ENCODE results near the gene CBR4. TPM values are rescaled to one million over a fixed set of nuclear protein-coding genes. Genes with fewer than 3 reads are reported as not detected.

Gene CBR4
- total RNA-seq, 2 donors from 2014 or later, result 11.6 to 13.1 TPM

DNA sequence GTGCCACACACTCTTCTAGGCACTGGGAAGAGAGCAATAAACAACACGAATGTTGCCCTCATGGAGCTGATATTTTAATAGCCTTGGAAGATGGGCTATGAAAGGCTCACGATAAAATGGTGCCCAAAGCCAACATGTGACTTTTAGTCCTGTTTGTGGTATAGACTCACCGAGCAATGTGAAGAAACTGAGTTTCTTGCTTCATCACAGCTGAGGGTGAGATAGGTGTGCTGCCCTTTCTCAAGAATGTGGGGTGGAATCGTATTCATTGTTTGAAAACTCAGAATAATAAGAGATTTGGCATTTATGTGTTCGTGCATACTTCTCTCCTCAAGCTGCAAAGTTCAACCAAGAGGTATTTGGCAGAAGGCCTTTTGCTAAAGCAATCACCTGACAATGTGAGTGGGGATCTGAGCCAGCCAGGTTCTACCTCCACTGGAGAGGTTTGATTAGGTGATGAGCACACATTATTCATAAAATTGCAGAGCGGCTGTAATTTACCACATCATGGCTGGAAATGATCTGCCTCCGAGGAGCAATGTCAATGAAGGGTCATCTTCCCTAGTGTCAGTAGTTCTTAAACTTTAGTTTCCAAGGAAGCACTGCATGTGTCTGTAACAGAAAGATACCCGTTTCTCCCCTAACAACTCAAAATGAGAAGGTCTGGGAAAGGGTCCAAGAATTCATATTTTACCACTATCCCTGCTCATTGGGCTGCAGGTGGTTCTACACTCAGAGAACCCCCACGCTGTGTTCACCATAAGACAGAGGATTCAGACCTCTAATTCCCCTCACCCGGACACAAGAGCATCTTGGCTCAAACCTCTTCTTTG, 41.9 kb upstream of the CBR4 start:
- Histone ChIP-seq H3K27me3 (replicated peaks; ENCODE audit: insufficient read depth) (no peaks in the 10 kb centered on the region), H3K4me1 (ENCODE audit: control insufficient read depth in 1 of 2, low read depth in 2 of 2) (peaks cover 0 to 13% of the 10 kb centered on the region in 2 donors), H3K4me3 (no peak overlapping the region), H3K27ac (no peak overlapping the region), H3K36me3 (no peaks in the 10 kb centered on the region), H3K9me3 (no peaks in the 10 kb centered on the region)
- TF ChIP-seq, protein P1, sequence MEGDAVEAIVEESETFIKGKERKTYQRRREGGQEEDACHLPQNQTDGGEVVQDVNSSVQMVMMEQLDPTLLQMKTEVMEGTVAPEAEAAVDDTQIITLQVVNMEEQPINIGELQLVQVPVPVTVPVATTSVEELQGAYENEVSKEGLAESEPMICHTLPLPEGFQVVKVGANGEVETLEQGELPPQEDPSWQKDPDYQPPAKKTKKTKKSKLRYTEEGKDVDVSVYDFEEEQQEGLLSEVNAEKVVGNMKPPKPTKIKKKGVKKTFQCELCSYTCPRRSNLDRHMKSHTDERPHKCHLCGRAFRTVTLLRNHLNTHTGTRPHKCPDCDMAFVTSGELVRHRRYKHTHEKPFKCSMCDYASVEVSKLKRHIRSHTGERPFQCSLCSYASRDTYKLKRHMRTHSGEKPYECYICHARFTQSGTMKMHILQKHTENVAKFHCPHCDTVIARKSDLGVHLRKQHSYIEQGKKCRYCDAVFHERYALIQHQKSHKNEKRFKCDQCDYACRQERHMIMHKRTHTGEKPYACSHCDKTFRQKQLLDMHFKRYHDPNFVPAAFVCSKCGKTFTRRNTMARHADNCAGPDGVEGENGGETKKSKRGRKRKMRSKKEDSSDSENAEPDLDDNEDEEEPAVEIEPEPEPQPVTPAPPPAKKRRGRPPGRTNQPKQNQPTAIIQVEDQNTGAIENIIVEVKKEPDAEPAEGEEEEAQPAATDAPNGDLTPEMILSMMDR (IDR thresholded peaks at IDR 0.05), result no peak
- DNase-seq (ENCODE audit: low spot score) (no peak), ATAC-seq (ENCODE audit: insufficient number of reproducible peaks, low FRiP score, low read depth) (no peak)

DNA sequence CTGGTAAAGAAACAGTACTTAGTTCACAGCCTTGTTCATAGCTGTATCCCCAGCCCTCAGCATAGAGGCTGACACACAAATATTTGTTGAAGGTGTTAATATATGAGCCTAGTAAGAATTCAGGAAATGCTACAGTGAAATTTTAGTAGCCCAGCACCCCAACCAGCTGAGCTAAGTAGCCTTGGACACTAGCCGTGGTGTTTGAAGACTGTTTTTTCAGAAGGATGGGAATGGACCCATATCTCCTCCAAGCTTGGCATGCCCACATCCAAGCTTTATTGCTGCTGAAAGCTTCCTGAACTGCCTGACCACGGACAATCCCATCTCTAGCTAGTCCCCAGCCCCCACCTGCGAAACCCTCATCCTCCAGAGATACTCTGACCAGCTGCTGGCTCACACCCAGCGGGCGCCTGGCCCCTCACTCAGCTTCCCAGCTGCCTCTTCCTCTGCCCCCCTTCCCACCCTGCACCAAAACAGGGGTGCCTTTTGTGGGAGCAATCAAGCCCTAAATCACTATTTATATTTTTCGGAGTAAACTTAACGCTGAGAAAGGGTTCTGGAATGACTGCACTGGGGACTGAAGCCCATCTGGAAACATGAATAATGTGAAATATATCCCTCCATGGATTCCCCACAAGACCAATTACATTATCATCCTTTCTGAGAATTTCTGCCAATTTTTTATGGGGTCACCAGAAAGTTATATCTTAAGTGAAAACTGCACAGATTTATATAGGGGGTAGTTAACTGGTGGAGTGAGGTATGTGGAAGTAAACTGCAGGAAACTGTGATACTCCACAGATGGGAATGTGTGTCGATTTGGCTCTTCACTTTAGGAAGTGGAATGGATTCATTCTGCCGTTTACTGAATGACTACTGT, 41.1 kb upstream of the CBR4 start:
- TF ChIP-seq, protein P1 (IDR thresholded peaks at IDR 0.05), result no peak
- H3K27me3 ChIP-seq (replicated peaks; ENCODE audit: insufficient read depth), result no peaks in the 10 kb centered on the region
- ATAC-seq (ENCODE audit: insufficient number of reproducible peaks, low FRiP score, low read depth), result no peak
- H3K4me3 ChIP-seq, result no peak overlapping the region
- no peak overlapping the region for H3K27ac ChIP-seq
- H3K9me3 ChIP-seq, result no peaks in the 10 kb centered on the region
- H3K36me3 ChIP-seq, result no peaks in the 10 kb centered on the region
- H3K4me1 ChIP-seq (ENCODE audit: control insufficient read depth in 1 of 2, low read depth in 2 of 2), result peaks cover 0 to 13% of the 10 kb centered on the region in 2 donors
- no peak for DNase-seq (ENCODE audit: low spot score)

DNA sequence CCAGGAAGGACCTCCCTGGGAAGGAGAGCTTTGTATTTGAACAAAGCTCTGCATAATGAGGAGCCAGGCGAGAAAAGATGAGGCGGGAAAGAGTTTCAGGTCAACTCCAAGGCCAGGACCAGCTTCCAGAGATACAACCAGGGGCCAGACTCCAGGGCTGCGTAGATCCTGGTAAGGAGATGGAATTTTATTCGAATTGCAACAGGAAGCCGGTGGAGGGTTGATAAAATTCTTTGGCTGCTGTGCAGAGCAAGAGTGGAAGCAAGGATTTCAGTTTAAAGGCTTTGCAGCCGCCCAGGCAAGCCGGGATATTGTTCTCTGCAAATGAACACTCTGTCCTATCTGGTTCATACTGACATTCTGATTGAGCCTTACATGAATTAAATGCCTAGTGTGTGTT, 40.2 kb upstream of the CBR4 start:
- DNase-seq (ENCODE audit: low spot score), result no peak

DNA sequence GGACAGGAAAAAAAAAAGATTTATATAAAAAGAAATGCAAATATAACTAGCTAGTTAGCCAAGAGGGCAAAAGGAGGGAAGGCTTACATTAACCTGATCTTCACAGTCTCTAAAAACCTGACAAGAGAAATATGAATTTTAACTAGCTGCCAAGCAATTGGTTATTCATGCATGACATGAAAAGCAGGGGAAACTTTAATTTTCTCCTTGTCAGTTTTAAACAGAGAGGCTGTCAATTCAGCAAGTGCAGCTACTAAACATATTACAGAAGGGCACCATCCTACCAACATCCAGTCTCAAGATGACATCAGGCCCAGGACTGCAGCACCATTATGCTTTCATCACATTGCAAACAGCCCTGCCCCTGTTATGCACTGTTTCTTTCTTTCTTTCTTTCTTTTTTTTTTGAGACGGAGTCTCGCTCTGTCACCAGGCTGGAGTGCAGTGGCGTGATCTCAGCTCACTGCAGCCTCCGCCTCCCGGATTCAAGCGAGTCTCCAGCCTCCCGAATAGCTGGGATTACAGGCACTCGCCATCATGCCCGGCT, 38.9 kb upstream of the CBR4 start:
- no peak overlapping the region for H3K4me3 ChIP-seq
- no peaks in the 10 kb centered on the region for H3K36me3 ChIP-seq
- H3K27me3 ChIP-seq (replicated peaks; ENCODE audit: insufficient read depth), result no peaks in the 10 kb centered on the region
- H3K27ac ChIP-seq, result no peak overlapping the region
- ATAC-seq (ENCODE audit: insufficient number of reproducible peaks, low FRiP score, low read depth), result no peak
- H3K9me3 ChIP-seq, result no peaks in the 10 kb centered on the region
- TF ChIP-seq, protein P1 (IDR thresholded peaks at IDR 0.05), result no peak
- DNase-seq (ENCODE audit: low spot score), result no peak
- peaks cover 0 to 13% of the 10 kb centered on the region in 2 donors for H3K4me1 ChIP-seq (ENCODE audit: control insufficient read depth in 1 of 2, low read depth in 2 of 2)

More for the DNA sequence above, 40.2 kb upstream of the CBR4 start:
- Histone ChIP-seq H3K4me3 (no peak overlapping the region), H3K27me3 (replicated peaks; ENCODE audit: insufficient read depth) (no peaks in the 10 kb centered on the region), H3K4me1 (ENCODE audit: control insufficient read depth in 1 of 2, low read depth in 2 of 2) (peaks cover 0 to 13% of the 10 kb centered on the region in 2 donors), H3K27ac (no peak overlapping the region), H3K9me3 (no peaks in the 10 kb centered on the region), H3K36me3 (no peaks in the 10 kb centered on the region)
- TF ChIP-seq, protein P1 (IDR thresholded peaks at IDR 0.05), result no peak
- peak; percentile 52 for ATAC-seq (ENCODE audit: insufficient number of reproducible peaks, low FRiP score, low read depth)

DNA sequence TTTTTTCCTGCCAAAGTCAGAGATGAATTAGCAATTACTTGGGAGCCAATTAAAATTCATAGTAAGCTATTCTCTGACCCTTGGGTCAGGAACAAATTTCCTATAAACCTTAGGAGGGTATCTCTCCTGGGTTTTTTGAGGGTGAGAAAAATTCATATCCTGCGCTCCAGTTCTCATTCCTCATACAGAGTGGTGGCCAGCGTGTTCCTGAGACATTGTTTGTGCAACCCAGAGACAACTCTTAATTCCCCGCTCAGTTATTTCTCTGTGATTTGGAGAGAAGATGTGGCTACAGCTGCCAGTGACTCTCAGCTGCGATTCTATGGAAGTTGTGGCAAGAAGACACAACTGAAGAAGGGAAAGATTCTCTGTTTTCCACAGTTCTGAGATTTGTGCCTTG, 37.9 kb upstream of the CBR4 start:
- H3K27ac ChIP-seq, result no peak overlapping the region
- no peak overlapping the region for H3K4me3 ChIP-seq
- H3K27me3 ChIP-seq (replicated peaks; ENCODE audit: insufficient read depth), result no peaks in the 10 kb centered on the region
- no peaks in the 10 kb centered on the region for H3K9me3 ChIP-seq
- DNase-seq (ENCODE audit: low spot score) (no peak), ATAC-seq (ENCODE audit: insufficient number of reproducible peaks, low FRiP score, low read depth) (no peak)
- peaks cover 0 to 13% of the 10 kb centered on the region in 2 donors for H3K4me1 ChIP-seq (ENCODE audit: control insufficient read depth in 1 of 2, low read depth in 2 of 2)
- TF ChIP-seq, protein P1 (IDR thresholded peaks at IDR 0.05), result no peak
- H3K36me3 ChIP-seq, result no peaks in the 10 kb centered on the region
